MCF 10A (cell line): ENCODE data around the gene ZNRD2. TPM values are rescaled to one million over a fixed set of nuclear protein-coding genes. Genes with fewer than 3 reads are reported as not detected.

Source experiments
- BruUV-seq: library from RNA; stranded (reverse); fragments of 400-500 nt; replicated peaks from 2 replicates; lab custom pipeline; 2021; lab: Mats Ljungman, UMichigan
- CTCF ChIA-PET: fragments of 300-600 bp; sonication (Branson Sonifier 250); formaldehyde crosslinking; extraction: SDS; loops from one replicate; lab custom pipeline; 2021; ENCODE audit warnings: antibody characterized with exemption, inconsistent platforms; lab: Yijun Ruan, JAX
- POLR2A ChIA-PET: fragments of 300-600, 350-650 bp; sonication (Branson Sonifier 250); formaldehyde crosslinking; extraction: SDS; loops from one replicate; lab custom pipeline; 2020; ENCODE audit warnings: antibody characterized with exemption, inconsistent platforms; lab: Yijun Ruan, JAX
- DNase-seq: peaks from one replicate; pipeline ENCODE4 v3.0.0-alpha.2; 2018; ENCODE audit not compliant: unreplicated experiment
- H3K27ac Mint-ChIP-seq: one replicate; pipeline ENCODE4 v1.8.0; 2022; ENCODE audit warnings: mild to moderate bottlenecking, low read depth, mixed read lengths; ENCODE audit not compliant: unreplicated experiment
- H3K27me3 Mint-ChIP-seq: one replicate; pipeline ENCODE4 v1.8.0; 2022; ENCODE audit warnings: mixed read lengths; ENCODE audit not compliant: insufficient read depth, unreplicated experiment
- H3K36me3 Mint-ChIP-seq: one replicate; pipeline ENCODE4 v1.8.0; 2022; ENCODE audit warnings: mild to moderate bottlenecking, moderate library complexity, mixed read lengths; ENCODE audit not compliant: insufficient read depth, unreplicated experiment
- H3K4me1 Mint-ChIP-seq: one replicate; pipeline ENCODE4 v1.8.0; 2022; ENCODE audit warnings: mixed read lengths; ENCODE audit not compliant: insufficient read depth, unreplicated experiment
- H3K4me3 Mint-ChIP-seq: one replicate; pipeline ENCODE4 v1.8.0; 2022; ENCODE audit warnings: mild to moderate bottlenecking, moderate library complexity, mixed read lengths; ENCODE audit not compliant: unreplicated experiment
- H3K9me3 Mint-ChIP-seq: one replicate; pipeline ENCODE4 v1.8.0; 2022; ENCODE audit warnings: mixed read lengths; ENCODE audit not compliant: unreplicated experiment
- CTCF ChIP-seq: fragments of 200-600 bp; IDR thresholded peaks from one replicate; pipeline ENCODE4 v1.8.0; 2022; ENCODE audit warnings: antibody characterized with exemption, mild to moderate bottlenecking; ENCODE audit not compliant: unreplicated experiment
- intact Hi-C: fragments of 100-400 bp; cut with micrococcal nuclease; formaldehyde crosslinking; loops from 2 replicates; pipeline ENCODE4 v1.14.1; 2022
- total RNA-seq: library from RNA; stranded (reverse); gene quantifications from 2 replicates; pipeline ENCODE4 v1.2.3, GENCODE V29; 2022

ZNRD2 gene
- total RNA-seq, 1 experiment from 2014 or later, result 65.4 TPM

GRCh38 chr11:65616575-65617001, 46.3 kb downstream of the ZNRD2 start:
- intact Hi-C loops, result loop anchor here (5.0 kb wide), 1 partner anchor 36 kb away; no protein-coding TSS in a partner anchor
- TF ChIP-seq CTCF, result no peak
- Mint-ChIP-seq H3K9me3 (no peaks in the 10 kb centered on the region), H3K4me3 (peak overlapping the region; percentile 91), H3K27ac (peak overlapping the region; percentile 91), H3K4me1 (peaks cover 20% of the 10 kb centered on the region), H3K27me3 (no peaks in the 10 kb centered on the region), H3K36me3 (peaks cover 27% of the 10 kb centered on the region)
- TSS peak; percentile 24 for BruUV-seq
- DNase-seq, result no peak
- ChIA-PET CTCF (interaction anchor here (1.1 to 1.9 kb wide), 5 partner anchors 12 to 75 kb away, joined by 3 to 7 read pairs (median 5); partner anchors contain the start of genes SIPA1 and ZNRD2), POLR2A (interaction anchor here (0.6 to 6.9 kb wide), 7 partner anchors 27 to 233 kb away, joined by 3 to 103 read pairs (median 4); partner anchors contain the start of genes FAM89B, RELA and ZNRD2)

- no peaks in the 10 kb centered on the region for H3K27me3 Mint-ChIP-seq
- no peak for TF ChIP-seq CTCF
- no peaks in the 10 kb centered on the region for H3K9me3 Mint-ChIP-seq
- intact Hi-C loops, result loop anchor here (5.0 kb wide), 1 partner anchor 35 kb away; no protein-coding TSS in a partner anchor
- ChIA-PET POLR2A (interaction anchor here (0.6 to 6.9 kb wide), 9 partner anchors 15 to 232 kb away, joined by 3 to 103 read pairs (median 4); partner anchors contain the start of genes FAM89B, RELA and ZNRD2), CTCF (interaction anchor here (0.6 to 1.9 kb wide), 7 partner anchors 11 to 163 kb away, joined by 3 to 7 read pairs (median 4); partner anchors contain the start of genes SIPA1 and ZNRD2)
- no peak for DNase-seq
- peak overlapping the region; percentile 91 for H3K27ac Mint-ChIP-seq
- peaks cover 32% of the 10 kb centered on the region for H3K36me3 Mint-ChIP-seq
- BruUV-seq, result no TSS peak
- H3K4me3 Mint-ChIP-seq, result peak overlapping the region; percentile 91
- peaks cover 13% of the 10 kb centered on the region for H3K4me1 Mint-ChIP-seq
Observed at GRCh38 chr11:65617136-65617850, 47.0 kb downstream of the ZNRD2 start.

- TF ChIP-seq CTCF, result no peak
- intact Hi-C loops, result loop anchor here (5.0 kb wide), 1 partner anchor 34 kb away; no protein-coding TSS in a partner anchor
- no TSS peak for BruUV-seq
- Mint-ChIP-seq H3K27me3 (no peaks in the 10 kb centered on the region), H3K4me3 (no peak overlapping the region), H3K36me3 (peaks cover 38% of the 10 kb centered on the region), H3K9me3 (no peaks in the 10 kb centered on the region), H3K27ac (no peak overlapping the region), H3K4me1 (peaks cover 9% of the 10 kb centered on the region)
- POLR2A ChIA-PET, result interaction anchor here (1.3 to 1.8 kb wide), 2 partner anchors 15 to 34 kb away, joined by 4 to 6 read pairs; no protein-coding TSS in a partner anchor
- CTCF ChIA-PET, result interaction anchor here (0.6 to 1.9 kb wide), 6 partner anchors 14 to 162 kb away, joined by 3 to 7 read pairs (median 4); partner anchors contain the start of gene ZNRD2
- DNase-seq, result no peak
Observed at GRCh38 chr11:65617990-65618751, 47.9 kb downstream of the ZNRD2 start.
